C4-2B (cell line): ENCODE results near the gene HS6ST3.

Experiments
- H3K27ac ChIP-seq: fragments of 450-650 bp; 2 replicates; pipeline ENCODE4 v1.5.1; 2017
- CTCF ChIP-seq: fragments of 450-650 bp; conservative IDR thresholded peaks from 2 replicates; pipeline ENCODE4 v1.5.1; 2017; ENCODE audit warnings: mild to moderate bottlenecking
- ZFX ChIP-seq: fragments of 450-650 bp; IDR thresholded peaks from 2 replicates; pipeline ENCODE4 v1.6.1; 2017

Gene HS6ST3

GRCh38 chr13:96398486-96398885 is 308.6 kb downstream of the HS6ST3 start:
- H3K27ac ChIP-seq: no peak overlapping the region
- TF ChIP-seq ZFX (no peak), CTCF (no peak)

GRCh38 chr13:96403241-96403640 is 313.3 kb downstream of the HS6ST3 start:
- TF ChIP-seq ZFX (no peak), CTCF (no peak)
- H3K27ac ChIP-seq: no peak overlapping the region

GRCh38 chr13:96403651-96404050 is 313.7 kb downstream of the HS6ST3 start:
- TF ChIP-seq CTCF (no peak), ZFX (no peak)
- no peak overlapping the region for H3K27ac ChIP-seq

- TF ChIP-seq ZFX (no peak), CTCF (no peak)
- H3K27ac ChIP-seq: no peak overlapping the region
Observed at GRCh38 chr13:96415831-96416385, 326.0 kb downstream of the HS6ST3 start.

GRCh38 chr13:96417939-96418685 is 328.2 kb downstream of the HS6ST3 start:
- H3K27ac ChIP-seq: no peak overlapping the region
- no peak for TF ChIP-seq CTCF

GRCh38 chr13:96421314-96421713 is 331.4 kb downstream of the HS6ST3 start:
- H3K27ac ChIP-seq: no peak overlapping the region
- TF ChIP-seq ZFX: no peak
- no peak for TF ChIP-seq CTCF

GRCh38 chr13:96422002-96422401 is 332.1 kb downstream of the HS6ST3 start:
- TF ChIP-seq ZFX (no peak), CTCF (no peak)

More at GRCh38 chr13:96422002-96422401, 332.1 kb downstream of the HS6ST3 start:
- no peak overlapping the region for H3K27ac ChIP-seq
